Testis (tissue), 2 donors: ENCODE measurements around the gene SQSTM1.

Experiments
- POLR2A ChIP-seq: fragments of 450-650 bp; IDR thresholded peaks from one replicate; pipeline ENCODE4 v1.6.1; 2017; ENCODE audit warnings: antibody characterized with exemption, mild to moderate bottlenecking, moderate library complexity
- TF ChIP-seq, protein P1 (sequence below), 3 experiments: fragments of 450-650 bp in 2 of 3; fragments of 200-600 bp in 1 of 3; sonication (generic) in 1 of 3; IDR thresholded peaks; one replicate each; pipeline ENCODE4 v1.5.1; 2016 to 2019; ENCODE audit warnings: antibody characterized with exemption in 3 of 3, mild to moderate bottlenecking in 2 of 3, moderate library complexity in 1 of 3

DNA sequence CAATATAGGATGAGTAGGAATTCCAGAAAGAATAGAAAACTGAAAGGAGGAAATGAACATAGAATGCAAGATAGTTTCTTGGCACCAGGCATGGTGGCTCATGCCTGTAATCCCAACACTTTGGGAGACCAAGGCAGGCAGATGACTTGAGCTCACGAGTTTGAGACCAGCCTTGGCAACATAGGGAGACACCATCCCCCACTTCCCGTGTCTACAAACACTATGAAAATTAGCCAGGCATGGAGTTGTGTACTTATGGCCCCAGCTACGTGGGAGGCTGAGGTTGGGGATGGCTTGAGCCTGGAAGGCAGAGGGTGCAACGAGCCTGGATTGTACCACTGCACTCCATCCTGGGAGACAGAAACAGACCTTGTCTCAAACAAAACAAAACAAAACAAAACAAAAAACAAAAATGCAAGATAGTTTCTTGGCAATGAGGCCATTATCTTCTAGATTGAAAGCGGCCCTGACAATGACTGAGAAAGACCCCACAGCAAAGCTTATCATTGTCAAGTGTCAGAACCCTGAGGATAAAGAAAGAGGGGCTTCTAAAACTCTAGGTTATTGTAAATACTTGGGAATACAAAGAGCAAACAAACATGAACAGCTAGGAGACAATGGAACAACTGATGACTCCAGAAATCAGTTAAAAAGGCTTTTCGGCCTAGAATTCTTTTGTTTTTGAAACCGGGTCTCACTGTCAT is 9.2 kb downstream of the SQSTM1 start:
- TF ChIP-seq, protein P1, sequence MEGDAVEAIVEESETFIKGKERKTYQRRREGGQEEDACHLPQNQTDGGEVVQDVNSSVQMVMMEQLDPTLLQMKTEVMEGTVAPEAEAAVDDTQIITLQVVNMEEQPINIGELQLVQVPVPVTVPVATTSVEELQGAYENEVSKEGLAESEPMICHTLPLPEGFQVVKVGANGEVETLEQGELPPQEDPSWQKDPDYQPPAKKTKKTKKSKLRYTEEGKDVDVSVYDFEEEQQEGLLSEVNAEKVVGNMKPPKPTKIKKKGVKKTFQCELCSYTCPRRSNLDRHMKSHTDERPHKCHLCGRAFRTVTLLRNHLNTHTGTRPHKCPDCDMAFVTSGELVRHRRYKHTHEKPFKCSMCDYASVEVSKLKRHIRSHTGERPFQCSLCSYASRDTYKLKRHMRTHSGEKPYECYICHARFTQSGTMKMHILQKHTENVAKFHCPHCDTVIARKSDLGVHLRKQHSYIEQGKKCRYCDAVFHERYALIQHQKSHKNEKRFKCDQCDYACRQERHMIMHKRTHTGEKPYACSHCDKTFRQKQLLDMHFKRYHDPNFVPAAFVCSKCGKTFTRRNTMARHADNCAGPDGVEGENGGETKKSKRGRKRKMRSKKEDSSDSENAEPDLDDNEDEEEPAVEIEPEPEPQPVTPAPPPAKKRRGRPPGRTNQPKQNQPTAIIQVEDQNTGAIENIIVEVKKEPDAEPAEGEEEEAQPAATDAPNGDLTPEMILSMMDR (IDR thresholded peaks at IDR 0.05) = no peak
- no peak for TF ChIP-seq POLR2A
